Measurements from ENCODE around the gene PAPSS1.

PAPSS1 gene

DNA sequence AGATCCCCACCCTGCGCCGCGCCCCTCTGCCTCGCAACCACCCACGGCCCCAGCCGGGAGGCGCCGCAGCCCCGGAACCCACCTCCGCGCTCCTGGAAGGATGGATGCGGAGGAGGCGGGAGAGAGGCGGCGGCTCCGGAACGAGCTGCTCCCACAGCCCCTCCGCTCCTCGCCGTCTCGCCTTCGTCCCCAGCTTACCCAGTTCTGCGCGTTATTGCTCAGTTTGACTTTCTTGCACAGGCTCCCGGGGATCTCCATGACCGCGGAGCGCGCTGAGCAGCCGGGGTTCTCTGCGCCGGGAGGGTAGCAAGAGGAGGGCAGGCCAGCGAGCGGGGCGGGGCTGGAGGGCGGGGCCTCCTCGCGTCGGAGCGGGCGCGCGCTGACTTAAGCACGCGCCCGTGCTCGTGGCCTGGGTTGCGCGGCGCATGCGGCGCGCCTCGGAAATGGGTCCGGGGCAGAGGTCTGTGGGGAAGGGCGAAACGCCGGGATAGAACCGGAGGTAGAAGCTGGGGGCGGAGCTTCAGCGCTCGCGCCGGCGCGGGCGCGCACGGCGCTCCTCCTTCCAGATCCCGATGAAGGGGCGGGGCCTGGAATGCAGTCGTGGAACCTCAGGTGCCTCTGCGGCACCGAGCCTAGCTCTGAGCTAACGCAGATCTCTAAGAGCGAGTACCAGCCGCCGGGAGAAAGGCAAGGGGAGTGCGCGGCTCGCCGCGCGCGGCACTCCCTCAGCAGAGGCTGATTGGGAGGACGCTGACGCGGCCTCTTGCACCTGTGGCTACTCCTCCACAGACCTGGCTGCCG is at the start of gene PAPSS1:
PAPSS1 (minus strand) TSS at position 313 of the 801 bp plus-strand sequence; CDS start at position 258, 55 bp downstream.
- Histone ChIP-seq H3K9me3 (ENCODE audit: severe bottlenecking) (no peaks in the 10 kb centered on the region), H3K27me3 (ENCODE audit: insufficient read depth, low read depth, severe bottlenecking) (no peaks in the 10 kb centered on the region), H3K27ac (peak within 1 kb of the TSS; percentile 81), H3K36me3 (peaks cover 18% of the 10 kb centered on the region), H3K4me3 (ENCODE audit: low read depth, low read length) (peak within 1 kb of the TSS; percentile 92)
- TF ChIP-seq, protein P1, sequence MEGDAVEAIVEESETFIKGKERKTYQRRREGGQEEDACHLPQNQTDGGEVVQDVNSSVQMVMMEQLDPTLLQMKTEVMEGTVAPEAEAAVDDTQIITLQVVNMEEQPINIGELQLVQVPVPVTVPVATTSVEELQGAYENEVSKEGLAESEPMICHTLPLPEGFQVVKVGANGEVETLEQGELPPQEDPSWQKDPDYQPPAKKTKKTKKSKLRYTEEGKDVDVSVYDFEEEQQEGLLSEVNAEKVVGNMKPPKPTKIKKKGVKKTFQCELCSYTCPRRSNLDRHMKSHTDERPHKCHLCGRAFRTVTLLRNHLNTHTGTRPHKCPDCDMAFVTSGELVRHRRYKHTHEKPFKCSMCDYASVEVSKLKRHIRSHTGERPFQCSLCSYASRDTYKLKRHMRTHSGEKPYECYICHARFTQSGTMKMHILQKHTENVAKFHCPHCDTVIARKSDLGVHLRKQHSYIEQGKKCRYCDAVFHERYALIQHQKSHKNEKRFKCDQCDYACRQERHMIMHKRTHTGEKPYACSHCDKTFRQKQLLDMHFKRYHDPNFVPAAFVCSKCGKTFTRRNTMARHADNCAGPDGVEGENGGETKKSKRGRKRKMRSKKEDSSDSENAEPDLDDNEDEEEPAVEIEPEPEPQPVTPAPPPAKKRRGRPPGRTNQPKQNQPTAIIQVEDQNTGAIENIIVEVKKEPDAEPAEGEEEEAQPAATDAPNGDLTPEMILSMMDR (IDR thresholded peaks at IDR 0.05; ENCODE audit: low read depth, low read length) = no peak
- DNase-seq = peak; percentile 99

DNA sequence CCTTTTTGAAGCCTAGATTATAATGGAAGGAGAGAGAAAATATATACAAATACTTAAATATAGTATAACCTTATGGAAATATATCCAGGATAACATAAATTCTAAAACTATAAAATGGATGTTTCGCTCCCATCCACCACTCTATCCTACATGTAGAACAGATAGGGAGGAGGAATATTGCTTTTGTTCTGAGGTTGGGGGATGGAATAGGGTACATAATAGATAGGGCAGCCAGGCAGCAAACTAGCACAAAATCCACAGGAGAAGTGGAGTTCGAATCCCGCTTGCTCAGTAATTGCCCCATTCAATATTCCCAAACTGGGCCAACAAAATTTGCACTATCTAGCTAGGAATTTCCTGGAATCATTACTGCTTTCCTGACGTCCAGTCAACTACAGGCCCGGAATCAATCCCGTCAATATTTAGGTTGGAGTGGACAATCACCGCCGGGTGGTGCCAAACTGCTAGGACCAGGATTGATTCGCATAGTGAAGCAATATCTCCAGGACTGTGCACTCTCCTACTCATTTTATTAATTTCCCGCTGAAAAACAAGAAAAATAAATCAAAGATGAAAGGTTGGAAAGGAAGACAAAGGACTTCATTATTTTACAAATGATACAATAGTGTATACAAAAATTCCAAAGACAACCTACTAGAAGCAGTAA is 40.4 kb upstream of the PAPSS1 start:
- Histone ChIP-seq H3K27ac (no peak overlapping the region), H3K36me3 (no peaks in the 10 kb centered on the region), H3K9me3 (ENCODE audit: severe bottlenecking) (no peaks in the 10 kb centered on the region), H3K27me3 (ENCODE audit: insufficient read depth, low read depth, severe bottlenecking) (no peaks in the 10 kb centered on the region), H3K4me3 (ENCODE audit: low read depth, low read length) (no peak overlapping the region)
- TF ChIP-seq, protein P1 (IDR thresholded peaks at IDR 0.05; ENCODE audit: low read depth, low read length) = no peak
- no peak for DNase-seq

DNA sequence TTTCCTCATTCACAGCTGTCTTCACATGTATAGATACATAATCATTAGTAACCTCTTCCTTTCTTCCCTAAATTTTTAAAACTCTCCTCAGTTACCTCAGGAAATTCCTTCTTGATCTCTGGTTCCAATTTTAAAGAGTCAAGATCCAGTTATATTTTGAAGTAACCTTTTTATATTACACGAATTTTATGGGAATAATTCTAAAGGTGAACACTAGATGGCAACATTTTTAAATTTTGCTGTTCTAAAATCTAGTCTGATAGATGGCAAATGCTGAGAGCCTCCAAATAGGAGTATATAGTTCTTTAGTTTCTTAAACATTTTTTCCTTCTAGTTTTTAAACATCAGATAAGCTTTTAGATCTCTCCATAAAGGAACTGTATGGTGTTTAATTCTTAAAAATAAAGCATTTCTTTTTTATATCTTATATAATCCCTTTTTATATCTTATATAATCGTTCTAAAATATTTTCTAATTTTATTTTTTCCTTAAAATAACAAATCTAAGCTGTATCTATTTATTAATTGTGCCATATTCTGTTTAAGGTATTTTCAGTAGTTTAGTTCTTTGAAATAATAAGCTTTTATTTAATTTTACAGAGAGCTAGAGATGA is 37.9 kb upstream of the PAPSS1 start:
- H3K36me3 ChIP-seq = no peaks in the 10 kb centered on the region
- no peak for DNase-seq
- no peaks in the 10 kb centered on the region for H3K9me3 ChIP-seq (ENCODE audit: severe bottlenecking)
- no peaks in the 10 kb centered on the region for H3K27me3 ChIP-seq (ENCODE audit: insufficient read depth, low read depth, severe bottlenecking)
- TF ChIP-seq, protein P1 (IDR thresholded peaks at IDR 0.05; ENCODE audit: low read depth, low read length) = no peak
- no peak overlapping the region for H3K4me3 ChIP-seq (ENCODE audit: low read depth, low read length)
- no peak overlapping the region for H3K27ac ChIP-seq

DNA sequence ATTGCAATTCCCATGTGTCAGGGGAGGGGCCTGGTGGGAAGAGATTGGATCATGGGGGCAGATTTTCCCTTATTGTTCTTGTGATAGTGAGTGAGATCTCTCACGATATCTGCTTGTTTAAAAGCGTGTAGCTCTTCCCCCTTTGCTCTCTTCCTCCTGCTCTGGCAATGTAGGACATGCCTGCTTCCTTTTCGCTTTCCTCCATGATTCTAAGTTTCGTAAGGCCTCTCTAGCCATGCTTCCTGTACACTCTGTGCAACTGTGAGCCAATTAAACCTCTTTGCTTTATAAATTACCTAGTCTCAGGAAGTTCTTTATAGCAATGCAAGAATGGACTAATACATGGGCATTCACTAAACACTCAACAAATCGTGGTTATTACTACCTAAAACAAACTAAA is 37.2 kb upstream of the PAPSS1 start:
- Histone ChIP-seq H3K36me3 (no peaks in the 10 kb centered on the region), H3K9me3 (ENCODE audit: severe bottlenecking) (no peaks in the 10 kb centered on the region), H3K4me3 (ENCODE audit: low read depth, low read length) (no peak overlapping the region), H3K27me3 (ENCODE audit: insufficient read depth, low read depth, severe bottlenecking) (no peaks in the 10 kb centered on the region), H3K27ac (no peak overlapping the region)
- no peak for DNase-seq
- TF ChIP-seq, protein P1 (IDR thresholded peaks at IDR 0.05; ENCODE audit: low read depth, low read length) = no peak

DNA sequence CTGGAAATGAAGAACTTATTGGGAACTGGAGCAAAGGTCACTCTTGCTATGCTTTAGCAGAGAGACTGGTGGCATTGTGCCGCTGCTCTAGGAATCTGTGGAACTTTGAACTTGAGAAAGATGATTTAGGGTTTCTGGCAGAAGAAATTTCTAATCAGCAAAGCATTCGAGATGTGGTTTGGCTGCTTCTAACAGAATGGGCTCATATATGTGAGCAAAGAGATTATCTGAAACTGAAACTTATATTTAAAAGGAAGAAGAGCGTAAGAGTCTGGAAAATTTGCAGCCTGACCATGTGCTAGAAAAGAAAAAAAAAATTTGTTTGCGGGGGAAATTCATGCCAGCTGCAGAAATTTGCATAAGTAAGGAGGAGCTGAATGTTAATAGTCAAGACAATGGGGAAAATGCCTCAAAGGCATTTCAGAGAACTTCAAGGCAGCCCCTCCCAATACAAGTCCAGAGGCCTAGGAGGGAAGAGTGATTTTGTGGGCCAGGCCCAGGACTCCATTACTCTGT is 35.9 kb upstream of the PAPSS1 start:
- TF ChIP-seq, protein P1 (IDR thresholded peaks at IDR 0.05; ENCODE audit: low read depth, low read length) = no peak
- DNase-seq = no peak
- Histone ChIP-seq H3K36me3 (no peaks in the 10 kb centered on the region), H3K4me3 (ENCODE audit: low read depth, low read length) (no peak overlapping the region), H3K9me3 (ENCODE audit: severe bottlenecking) (no peaks in the 10 kb centered on the region), H3K27me3 (ENCODE audit: insufficient read depth, low read depth, severe bottlenecking) (no peaks in the 10 kb centered on the region), H3K27ac (no peak overlapping the region)

Measured in WERI-Rb-1 (cell line).